Right cardiac atrium (tissue), 5 donors: ENCODE measurements around the gene ZNF536. TPM values are rescaled to one million over a fixed set of nuclear protein-coding genes. Genes with fewer than 3 reads are reported as not detected.
A peak's percentile ranks its signal among the peaks of the same experiment; 100 is the strongest.

Experiments used
- ATAC-seq, 2 donors: fragments of 200-7000 bp; cut with Tn5 transposase; one replicate each; pipeline versions ENCODE4 v1.8.0 to v1.9.1; 2020; ENCODE audit warnings: moderate library complexity in 2 of 2, mild to moderate bottlenecking in 1 of 2
- DNase-seq, 3 donors: peaks; one replicate each; pipeline ENCODE4 v3.0.0-alpha.2; 2020
- H3K27ac ChIP-seq: one replicate; pipeline ENCODE4 v1.5.1; 2013; ENCODE audit warnings: mild to moderate bottlenecking, low read length, control low read depth, moderate library complexity
- H3K27me3 ChIP-seq: one replicate; pipeline ENCODE4 v1.6.1; 2013; ENCODE audit not compliant: control insufficient read depth, insufficient read depth
- H3K4me1 ChIP-seq: one replicate; pipeline ENCODE4 v1.6.1; 2013; ENCODE audit warnings: low read length; ENCODE audit not compliant: control insufficient read depth, insufficient read depth
- H3K4me3 ChIP-seq: one replicate; pipeline ENCODE4 v1.5.1; 2013; ENCODE audit warnings: low read length, control low read depth
- H3K9me3 ChIP-seq: one replicate; pipeline ENCODE4 v1.6.1; 2013; ENCODE audit warnings: low read length; ENCODE audit not compliant: control insufficient read depth
- WGBS: extraction: QIAGEN DNeasy Blood & Tissue Kit; methylation state at CpG from one replicate; pipeline ENCODE4 v1.1.7; 2013; 5-methylcytosine and 5-hydroxymethylcytosine counted together
- intact Hi-C, 4 donors: fragments of 100-400 bp; cut with DNase I; formaldehyde crosslinking; loops; one replicate each; pipeline versions ENCODE4 v1.11.0 to v1.14.0; 2022 to 2023
- polyA plus RNA-seq: library from polyadenylated mRNA; stranded (reverse); fragments of 200-250 nt; gene quantifications from one replicate; pipeline ENCODE4 v1.2.3, GENCODE V29; 2013
- total RNA-seq, 4 donors: library from RNA; stranded (reverse); fragmentation: NEBNext Ultra II Directional; extraction: Animal tissue kit (Norgen Biotek cat#: 25700); gene quantifications; one replicate each; pipeline ENCODE4 v1.2.1, GENCODE V29; 2021
- donor health status: healthy with polysubstance abuse.
- donor health status: DM: no; HTN: yes; CAD: no.
- donor health status: DM: no; HTN: no; CAD: no.
- donor health status: DM: no; HTN: yes; CAD: no; lungs with severe emphysema.
- donor health status: DM: yes; HTN: yes; CAD: no.

The ZNF536 gene
- total and polyA plus RNA-seq, 5 donors = 2.5 to 6.5 (median 4.2) TPM

GRCh38 chr19:30423481-30423880 lies 51.3 kb downstream of the ZNF536 start:
- Histone ChIP-seq H3K27me3 (no peaks in the 10 kb centered on the region), H3K4me1 (no peaks in the 10 kb centered on the region), H3K9me3 (no peaks in the 10 kb centered on the region), H3K27ac (no peak overlapping the region), H3K4me3 (no peak overlapping the region)
- ATAC-seq (peak; percentile 39 to 64), DNase-seq (peak in 1 of 3 donors; percentile 57)
- 54% methylated on average over 11 of the region's 11 CpGs for WGBS
- intact Hi-C loops = no loop called here

DNA sequence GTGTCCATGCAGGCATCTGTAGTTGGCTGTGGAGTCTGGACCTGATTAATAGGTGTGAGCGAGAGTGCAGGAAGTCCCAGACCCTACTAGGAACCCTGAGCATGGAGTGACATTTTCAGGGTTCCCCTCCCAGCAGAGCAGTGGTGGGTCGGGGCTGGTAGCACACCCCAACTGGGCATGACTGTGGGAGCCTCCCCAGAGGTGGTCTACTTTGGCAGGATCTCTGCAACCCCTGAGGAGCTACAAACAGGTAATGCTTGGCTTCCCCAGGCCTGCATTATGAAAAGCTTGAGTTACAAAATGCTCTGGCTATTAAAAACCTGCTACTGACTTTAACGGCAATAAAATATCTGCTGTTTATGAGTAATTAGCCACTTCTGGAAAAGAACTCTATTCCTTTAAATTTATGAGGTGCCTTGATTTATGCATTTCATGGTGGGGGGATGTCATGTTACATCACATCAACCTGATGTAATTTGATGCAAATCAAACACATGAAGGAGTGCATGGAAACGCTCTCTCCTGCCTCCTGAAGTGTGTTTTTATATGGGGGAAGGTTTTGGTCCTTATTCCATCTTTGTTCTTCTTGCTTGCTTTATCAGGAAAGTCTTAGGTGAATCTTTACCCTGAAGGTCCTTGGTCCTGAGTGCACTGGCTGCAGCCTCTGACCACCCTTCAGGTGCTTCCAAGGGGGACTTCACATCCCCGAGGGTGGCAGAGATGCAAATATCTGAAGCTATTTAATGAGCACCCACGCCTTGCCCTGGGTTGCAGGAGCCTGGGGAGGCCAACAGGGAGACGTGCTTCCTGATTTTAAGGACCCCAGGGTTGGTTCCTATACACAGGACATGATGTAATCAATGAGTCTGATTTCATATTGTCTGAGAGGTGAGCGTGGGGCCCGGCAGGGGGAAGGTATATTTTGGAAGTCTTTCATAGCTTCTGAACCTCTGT lies 54.0 kb downstream of the ZNF536 start:
- Histone ChIP-seq H3K27ac (no peak overlapping the region), H3K4me3 (no peak overlapping the region), H3K9me3 (no peaks in the 10 kb centered on the region), H3K27me3 (no peaks in the 10 kb centered on the region), H3K4me1 (no peaks in the 10 kb centered on the region)
- WGBS = 81% methylated on average over 9 of the region's 9 CpGs
- intact Hi-C loops = no loop called here
- ATAC-seq (no peak), DNase-seq (no peak)

DNA sequence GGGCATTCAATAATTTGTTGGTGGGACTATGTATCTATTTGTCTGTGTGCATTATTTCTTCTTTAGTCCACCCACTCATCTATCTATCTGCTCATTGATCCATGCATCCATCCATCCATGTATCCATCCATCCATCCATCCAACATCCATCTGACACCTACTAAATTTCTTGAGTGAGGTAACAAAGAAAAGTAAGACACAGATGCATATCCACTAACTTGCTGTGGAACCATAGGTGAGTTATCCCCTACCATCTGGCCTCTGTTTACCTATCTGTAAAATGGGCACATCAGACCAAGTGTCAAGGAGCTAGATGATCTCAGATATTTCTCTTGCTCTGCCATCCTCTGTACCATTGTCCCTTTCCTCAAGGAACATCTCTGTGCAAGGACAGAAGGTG lies 54.7 kb downstream of the ZNF536 start:
- no peak for ATAC-seq
- intact Hi-C loops = no loop called here

DNA sequence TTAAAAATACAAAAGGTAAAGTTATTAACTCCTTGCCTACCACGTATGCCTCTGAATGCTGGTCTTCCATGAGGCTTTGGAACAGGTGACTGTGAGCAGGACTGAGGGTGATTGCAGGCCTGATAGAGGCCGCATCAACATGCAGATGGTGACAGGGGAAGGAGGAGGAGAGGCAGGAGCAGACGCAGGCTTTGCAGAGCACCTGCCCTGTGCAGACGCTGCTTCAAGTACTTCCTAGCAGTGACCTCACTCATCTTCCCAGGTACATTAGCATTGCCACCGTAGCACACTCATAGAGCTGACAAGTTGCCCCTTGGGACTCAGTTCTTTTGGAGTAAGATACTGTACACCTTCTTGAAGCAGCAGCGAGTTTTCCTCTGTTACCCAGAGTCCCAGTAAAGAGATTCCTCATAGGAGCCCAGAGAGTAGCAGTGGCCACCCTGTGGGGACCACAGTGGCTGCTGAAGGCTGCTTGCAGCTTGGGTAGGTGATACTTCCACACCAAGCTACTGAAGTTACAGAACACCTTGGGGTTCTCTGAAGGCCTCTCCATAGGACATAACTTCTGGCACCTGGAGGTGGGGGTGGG lies 56.0 kb downstream of the ZNF536 start:
- Histone ChIP-seq H3K27ac (no peak overlapping the region), H3K9me3 (no peaks in the 10 kb centered on the region), H3K4me3 (no peak overlapping the region), H3K27me3 (no peaks in the 10 kb centered on the region), H3K4me1 (no peaks in the 10 kb centered on the region)
- 76% methylated on average over 6 of the region's 6 CpGs for WGBS
- DNase-seq = no peak
- intact Hi-C loops = no loop called here
- ATAC-seq = no peak

More for the DNA sequence above, 54.7 kb downstream of the ZNF536 start:
- Histone ChIP-seq H3K4me3 (no peak overlapping the region), H3K4me1 (no peaks in the 10 kb centered on the region), H3K9me3 (no peaks in the 10 kb centered on the region), H3K27ac (no peak overlapping the region), H3K27me3 (no peaks in the 10 kb centered on the region)
- no peak for DNase-seq

DNA sequence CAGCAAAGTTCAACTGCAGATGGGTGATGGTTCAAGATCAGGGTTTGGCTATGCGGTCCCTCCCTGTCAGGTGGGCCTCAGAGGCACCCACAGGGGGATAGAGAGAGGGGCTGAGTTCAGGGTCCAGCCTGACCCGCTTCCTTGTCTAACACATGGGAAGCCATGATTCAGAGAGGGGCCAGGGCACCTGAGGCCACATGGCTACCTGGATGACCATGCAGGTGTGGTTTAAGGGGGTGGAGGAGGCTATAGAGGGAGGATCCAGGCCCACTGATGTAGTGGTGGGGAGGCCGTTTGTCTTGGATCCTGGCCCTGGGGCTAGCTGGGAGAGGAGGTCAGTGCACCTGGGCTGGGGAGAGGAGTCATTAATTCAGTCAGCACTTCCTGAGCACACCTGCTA lies 56.7 kb downstream of the ZNF536 start:
- H3K4me1 ChIP-seq = no peaks in the 10 kb centered on the region
- H3K27me3 ChIP-seq = no peaks in the 10 kb centered on the region
- intact Hi-C loops = no loop called here
- WGBS = 80% methylated on average over 3 of the region's 3 CpGs
- no peak for DNase-seq
- H3K9me3 ChIP-seq = no peaks in the 10 kb centered on the region
- no peak overlapping the region for H3K4me3 ChIP-seq
- no peak overlapping the region for H3K27ac ChIP-seq
- ATAC-seq = no peak

GRCh38 chr19:30430206-30430734 lies 58.1 kb downstream of the ZNF536 start:
- intact Hi-C loops = no loop called here
- WGBS = 91% methylated on average over 6 of the region's 6 CpGs
- Histone ChIP-seq H3K27me3 (no peaks in the 10 kb centered on the region), H3K9me3 (no peaks in the 10 kb centered on the region), H3K27ac (no peak overlapping the region), H3K4me3 (no peak overlapping the region), H3K4me1 (no peaks in the 10 kb centered on the region)
- ATAC-seq (no peak), DNase-seq (no peak)

GRCh38 chr19:30431591-30431990 lies 59.4 kb downstream of the ZNF536 start:
- Histone ChIP-seq H3K4me3 (no peak overlapping the region), H3K27me3 (no peaks in the 10 kb centered on the region), H3K4me1 (no peaks in the 10 kb centered on the region), H3K9me3 (no peaks in the 10 kb centered on the region), H3K27ac (no peak overlapping the region)
- WGBS = 73% methylated on average over 8 of the region's 8 CpGs
- no peak for ATAC-seq
- intact Hi-C loops = no loop called here
- DNase-seq = no peak

GRCh38 chr19:30434797-30435594 lies 62.8 kb downstream of the ZNF536 start:
- Histone ChIP-seq H3K4me1 (no peaks in the 10 kb centered on the region), H3K27ac (no peak overlapping the region), H3K4me3 (no peak overlapping the region), H3K9me3 (no peaks in the 10 kb centered on the region), H3K27me3 (no peaks in the 10 kb centered on the region)
- intact Hi-C loops = no loop called here
- DNase-seq (no peak), ATAC-seq (no peak)
- WGBS = 97% methylated on average over 4 of the region's 4 CpGs

DNA sequence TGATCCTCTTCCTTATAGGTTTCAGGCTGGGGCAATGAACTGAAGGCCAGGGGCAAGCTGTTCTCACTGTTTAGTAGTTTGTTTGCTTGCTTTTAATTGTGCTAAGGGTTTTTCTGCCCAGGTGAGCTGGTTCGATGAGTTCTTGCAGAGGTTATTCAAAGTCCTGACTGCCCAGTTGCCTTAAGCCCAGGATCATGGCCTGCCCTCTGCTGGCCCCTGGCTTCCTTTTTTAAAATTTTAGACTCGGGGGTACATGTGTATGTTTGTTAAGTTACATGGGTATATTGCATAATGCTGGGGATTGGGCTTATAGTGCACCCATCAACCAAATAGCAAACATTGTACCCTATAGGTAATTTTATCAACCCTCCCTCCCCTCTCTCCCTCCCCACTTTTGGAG lies 65.7 kb downstream of the ZNF536 start:
- DNase-seq (no peak), ATAC-seq (no peak)
- no peaks in the 10 kb centered on the region for H3K4me1 ChIP-seq
- H3K27me3 ChIP-seq = no peaks in the 10 kb centered on the region
- no peak overlapping the region for H3K27ac ChIP-seq
- H3K4me3 ChIP-seq = no peak overlapping the region
- 58% methylated on average over 2 of the region's 2 CpGs for WGBS
- intact Hi-C loops = no loop called here
- no peaks in the 10 kb centered on the region for H3K9me3 ChIP-seq

DNA sequence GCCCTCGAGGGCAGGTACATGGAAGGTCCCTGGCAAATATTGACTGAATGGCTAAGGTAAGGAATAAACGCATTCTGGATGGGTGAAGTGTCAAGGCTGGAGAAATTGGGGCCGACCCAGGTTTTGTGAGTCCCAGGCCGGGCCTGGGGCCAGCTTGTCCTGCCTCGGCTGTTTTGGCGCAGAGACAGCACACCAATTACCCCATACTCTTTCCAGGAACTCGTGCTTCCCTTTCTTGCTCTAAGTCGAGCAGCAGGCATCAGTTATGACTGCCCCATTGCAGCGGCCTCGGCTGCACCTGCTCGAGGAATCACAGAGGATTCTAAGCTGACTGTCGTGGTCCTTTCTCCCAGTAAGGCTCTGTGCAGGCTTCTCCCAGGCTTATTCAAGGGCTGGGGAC lies 67.1 kb downstream of the ZNF536 start:
- no peak for ATAC-seq
- Histone ChIP-seq H3K4me1 (no peaks in the 10 kb centered on the region), H3K4me3 (no peak overlapping the region), H3K9me3 (no peaks in the 10 kb centered on the region), H3K27me3 (no peaks in the 10 kb centered on the region), H3K27ac (no peak overlapping the region)
- intact Hi-C loops = no loop called here
- no peak for DNase-seq
- WGBS = 61% methylated on average over 12 of the region's 12 CpGs

DNA sequence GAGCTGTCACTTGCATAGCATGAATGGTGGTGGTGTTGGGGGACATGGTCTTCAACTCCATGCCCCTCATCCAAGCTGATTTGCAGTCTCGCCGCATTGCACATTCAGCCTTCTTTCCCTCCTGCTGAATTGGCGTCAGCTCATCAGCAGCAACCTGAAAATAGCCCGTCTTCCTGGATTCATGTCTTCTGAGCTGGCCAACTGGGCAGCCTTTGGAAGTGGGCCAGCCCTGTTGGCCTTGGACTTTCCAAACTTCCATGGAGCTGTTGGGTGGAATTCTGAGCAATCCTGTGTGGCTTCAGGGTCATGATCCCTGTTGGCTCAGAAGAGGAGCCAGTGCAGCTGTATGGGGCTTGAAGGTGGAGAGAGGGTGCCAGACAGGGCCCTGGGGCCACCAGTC lies 68.8 kb downstream of the ZNF536 start:
- H3K4me3 ChIP-seq = no peak overlapping the region
- intact Hi-C loops = no loop called here
- WGBS = 77% methylated on average over 4 of the region's 4 CpGs
- H3K4me1 ChIP-seq = no peaks in the 10 kb centered on the region
- ATAC-seq (no peak), DNase-seq (no peak)
- H3K27ac ChIP-seq = no peak overlapping the region
- H3K9me3 ChIP-seq = no peaks in the 10 kb centered on the region
- H3K27me3 ChIP-seq = no peaks in the 10 kb centered on the region
